Upper lobe of right lung (tissue), 1 donor: ENCODE data around the gene GNAI3. TPM values are rescaled to one million over a fixed set of nuclear protein-coding genes. Genes with fewer than 3 reads are reported as not detected.
A peak's percentile ranks its signal among the peaks of the same experiment; 100 is the strongest.

Experiments used
- ATAC-seq: fragments of 200-7000 bp; cut with Tn5 transposase; one replicate; pipeline ENCODE4 v1.9.1; 2020; ENCODE audit warnings: mild to moderate bottlenecking, moderate library complexity
- DNase-seq: peaks from one replicate; pipeline ENCODE4 v3.0.0-alpha.2; 2020
- H3K27ac ChIP-seq: fragments of 200-600 bp; one replicate; pipeline ENCODE4 v1.8.0; 2022
- H3K27me3 ChIP-seq: fragments of 200-600 bp; one replicate; pipeline ENCODE4 v1.8.0; 2022; ENCODE audit warnings: mild to moderate bottlenecking
- H3K36me3 ChIP-seq: fragments of 200-600 bp; one replicate; pipeline ENCODE4 v1.8.0; 2022
- H3K4me1 ChIP-seq: fragments of 200-600 bp; one replicate; pipeline ENCODE4 v1.8.0; 2022
- H3K4me3 ChIP-seq: fragments of 200-600 bp; one replicate; pipeline ENCODE4 v1.8.0; 2022; ENCODE audit warnings: mild to moderate bottlenecking
- H3K9me3 ChIP-seq: fragments of 200-600 bp; one replicate; pipeline ENCODE4 v1.8.0; 2022
- CTCF ChIP-seq: fragments of 200-600 bp; IDR thresholded peaks from one replicate; pipeline ENCODE4 v1.8.0; 2022; ENCODE audit warnings: antibody characterized with exemption
- intact Hi-C: fragments of 100-400 bp; cut with DNase I; formaldehyde crosslinking; loops from one replicate; pipeline ENCODE4 v1.11.0; 2022
- total RNA-seq: library from RNA; stranded (reverse); fragmentation: NEBNext Ultra II Directional; extraction: Animal tissue kit (Norgen Biotek cat#: 25700); gene quantifications from one replicate; pipeline ENCODE4 v1.2.1, GENCODE V29; 2021
- donor health status: DM: no; HTN: yes; CAD: no; lungs with severe emphysema.

GNAI3 gene
- total RNA-seq, 1 donor from 2014 or later, result 6.9 TPM

- Histone ChIP-seq H3K9me3 (no peaks in the 10 kb centered on the region), H3K4me3 (no peak overlapping the region), H3K27ac (no peak overlapping the region), H3K4me1 (peaks cover 3% of the 10 kb centered on the region), H3K36me3 (peaks cover 51% of the 10 kb centered on the region), H3K27me3 (no peaks in the 10 kb centered on the region)
- ATAC-seq (no peak), DNase-seq (no peak)
- no peak for TF ChIP-seq CTCF
- intact Hi-C loops, result loop anchor here (5.0 kb wide), 1 partner anchor 82 kb away; the partner anchor contains the start of gene GNAI3
Observed at GRCh38 chr1:109629372-109630030, 81.1 kb downstream of the GNAI3 start.

GRCh38 chr1:109630081-109630897 lies 81.9 kb downstream of the GNAI3 start:
- H3K27ac ChIP-seq, result no peak overlapping the region
- peak; percentile 37 for TF ChIP-seq CTCF
- no peak overlapping the region for H3K4me3 ChIP-seq
- peaks cover 51% of the 10 kb centered on the region for H3K36me3 ChIP-seq
- H3K9me3 ChIP-seq, result no peaks in the 10 kb centered on the region
- no peaks in the 10 kb centered on the region for H3K27me3 ChIP-seq
- ATAC-seq (peak; percentile 8), DNase-seq (no peak)
- intact Hi-C loops, result loop anchor here (5.0 kb wide), 1 partner anchor 83 kb away; the partner anchor contains the start of gene GNAI3
- H3K4me1 ChIP-seq, result no peaks in the 10 kb centered on the region

- no peaks in the 10 kb centered on the region for H3K27me3 ChIP-seq
- H3K4me3 ChIP-seq, result no peak overlapping the region
- no peaks in the 10 kb centered on the region for H3K9me3 ChIP-seq
- ATAC-seq, result no peak
- DNase-seq, result no peak
- H3K27ac ChIP-seq, result no peak overlapping the region
- intact Hi-C loops, result loop anchor here (5.0 kb wide), 1 partner anchor 84 kb away; the partner anchor contains the start of gene GNAI3
- no peak for TF ChIP-seq CTCF
- no peaks in the 10 kb centered on the region for H3K4me1 ChIP-seq
- peaks cover 51% of the 10 kb centered on the region for H3K36me3 ChIP-seq
Observed at GRCh38 chr1:109630898-109631512, 82.6 kb downstream of the GNAI3 start.

- H3K36me3 ChIP-seq, result peaks cover 44% of the 10 kb centered on the region
- intact Hi-C loops, result loop anchor here (5.0 kb wide), 1 partner anchor 85 kb away; the partner anchor contains the start of gene GNAI3
Observed at GRCh38 chr1:109631513-109632505, 83.4 kb downstream of the GNAI3 start.

More at GRCh38 chr1:109631513-109632505, 83.4 kb downstream of the GNAI3 start:
- no peak for TF ChIP-seq CTCF
- Histone ChIP-seq H3K9me3 (no peaks in the 10 kb centered on the region), H3K4me1 (peaks cover 5% of the 10 kb centered on the region), H3K27ac (no peak overlapping the region), H3K4me3 (no peak overlapping the region), H3K27me3 (no peaks in the 10 kb centered on the region)
- ATAC-seq (no peak), DNase-seq (no peak)
